GM23338 (cell line): ENCODE measurements around the gene CDKAL1. TPM values are rescaled to one million over a fixed set of nuclear protein-coding genes. Genes with fewer than 3 reads are reported as not detected.

Experiments used
- ATAC-seq: fragments of 200-7000 bp; cut with Tn5 transposase; 3 replicates; pipeline ENCODE4 v1.9.1; 2020
- DNase-seq: peaks from one replicate; pipeline ENCODE4 v3.0.0-alpha.2; 2015; ENCODE audit warnings: low spot score
- H2AFZ ChIP-seq: fragments of 200-600 bp; sonication (generic); 2 replicates; pipeline ENCODE4 v1.8.0; 2016; ENCODE audit warnings: antibody characterized with exemption, mild to moderate bottlenecking, moderate library complexity
- H3F3A ChIP-seq: fragments of 200-600 bp; sonication (generic); replicated peaks from 2 replicates; pipeline ENCODE4 v1.8.0; 2017; ENCODE audit warnings: antibody characterized with exemption, mixed run types, low read depth
- H3K27ac ChIP-seq: fragments of 200-600 bp; sonication (generic); 2 replicates; pipeline ENCODE4 v1.6.1; 2016; ENCODE audit warnings: low read depth
- H3K27me3 ChIP-seq: fragments of 200-600 bp; sonication (generic); 2 replicates; pipeline ENCODE4 v1.8.0; 2016; ENCODE audit warnings: mild to moderate bottlenecking, mixed run types, moderate library complexity; ENCODE audit not compliant: insufficient read depth
- H3K36me3 ChIP-seq: fragments of 200-600 bp; sonication (generic); 2 replicates; pipeline ENCODE4 v1.8.0; 2016; ENCODE audit warnings: mild to moderate bottlenecking; ENCODE audit not compliant: insufficient read depth
- H3K4me1 ChIP-seq: fragments of 200-600 bp; sonication (generic); 2 replicates; pipeline ENCODE4 v1.8.0; 2016; ENCODE audit warnings: mild to moderate bottlenecking, moderate library complexity; ENCODE audit not compliant: insufficient read depth
- H3K4me2 ChIP-seq: fragments of 200-600 bp; sonication (generic); 2 replicates; pipeline ENCODE4 v1.7.1; 2017; ENCODE audit warnings: mixed run types
- H3K4me3 ChIP-seq: fragments of 200-600 bp; sonication (generic); 2 replicates; pipeline ENCODE4 v1.6.1; 2016; ENCODE audit warnings: mixed run types
- H3K79me2 ChIP-seq: fragments of 200-600 bp; sonication (generic); replicated peaks from 2 replicates; pipeline ENCODE4 v1.8.0; 2017; ENCODE audit warnings: mild to moderate bottlenecking; ENCODE audit not compliant: insufficient read depth
- H3K9me2 ChIP-seq: fragments of 200-600 bp; sonication (generic); 2 replicates; pipeline ENCODE4 v1.8.0; 2017; ENCODE audit not compliant: insufficient read depth
- H4K20me1 ChIP-seq: fragments of 200-600 bp; sonication (generic); replicated peaks from 2 replicates; pipeline ENCODE4 v1.8.0; 2017; ENCODE audit warnings: mild to moderate bottlenecking; ENCODE audit not compliant: insufficient read depth
- H3K27ac Mint-ChIP-seq: 2 replicates; pipeline ENCODE4 v1.8.0; 2020; ENCODE audit warnings: inconsistent platforms, mild to moderate bottlenecking, moderate library complexity, mixed read lengths
- H3K27me3 Mint-ChIP-seq: 3 replicates; pipeline ENCODE4 v1.8.0; 2022; ENCODE audit warnings: low read depth, mild to moderate bottlenecking, moderate library complexity, mixed read lengths, inconsistent platforms; ENCODE audit not compliant: insufficient read depth, poor library complexity
- H3K36me3 Mint-ChIP-seq: 3 replicates; pipeline ENCODE4 v1.8.0; 2021; ENCODE audit warnings: low read depth, mild to moderate bottlenecking, inconsistent platforms, moderate library complexity, mixed read lengths
- H3K4me1 Mint-ChIP-seq: 3 replicates; pipeline ENCODE4 v1.8.0; 2020; ENCODE audit warnings: mild to moderate bottlenecking, inconsistent platforms, mixed read lengths
- H3K4me3 Mint-ChIP-seq: 3 replicates; pipeline ENCODE4 v1.8.0; 2021; ENCODE audit warnings: moderate library complexity, mild to moderate bottlenecking, inconsistent platforms, mixed read lengths
- H3K9me3 Mint-ChIP-seq: 3 replicates; pipeline ENCODE4 v1.8.0; 2020; ENCODE audit warnings: moderate library complexity, mild to moderate bottlenecking, inconsistent platforms, mixed read lengths
- CREB1 ChIP-seq: fragments of 250-450 bp; sonication (Bioruptor Pico); IDR thresholded peaks from 2 replicates; pipeline ENCODE4 v1.5.0; 2020; ENCODE audit warnings: low read depth, mild to moderate bottlenecking, moderate library complexity
- EZH2 ChIP-seq: fragments of 200-600 bp; sonication (generic); IDR thresholded peaks from one replicate; pipeline ENCODE4 v1.8.0; 2017; ENCODE audit warnings: antibody characterized with exemption, mild to moderate bottlenecking, low read depth; ENCODE audit not compliant: unreplicated experiment
- EZH2phosphoT487 ChIP-seq: fragments of 200-600 bp; sonication (generic); IDR thresholded peaks from one replicate; pipeline ENCODE4 v1.8.1; 2018; ENCODE audit warnings: antibody characterized with exemption; ENCODE audit not compliant: unreplicated experiment
- JUNB ChIP-seq: IDR thresholded peaks from one replicate; pipeline ENCODE4 v1.6.1; 2016; ENCODE audit warnings: antibody characterized with exemption; ENCODE audit not compliant: unreplicated experiment
- NANOG ChIP-seq: IDR thresholded peaks from 2 replicates; pipeline ENCODE4 v1.6.1; 2016; ENCODE audit warnings: antibody characterized with exemption, borderline replicate concordance
- POLR2AphosphoS5 ChIP-seq: IDR thresholded peaks from 2 replicates; pipeline ENCODE4 v1.6.1; 2016; ENCODE audit warnings: antibody characterized with exemption, low read depth
- STAT1 ChIP-seq: IDR thresholded peaks from one replicate; pipeline ENCODE4 v1.6.1; 2016; ENCODE audit warnings: antibody characterized with exemption; ENCODE audit not compliant: unreplicated experiment
- ZNF114 ChIP-seq: fragments of 250-450 bp; sonication (Bioruptor Pico); IDR thresholded peaks from 2 replicates; pipeline ENCODE4 v1.5.0; 2020; ENCODE audit warnings: mild to moderate bottlenecking, moderate library complexity
- ZNF331 ChIP-seq: fragments of 250-450 bp; sonication (Bioruptor Pico); IDR thresholded peaks from 2 replicates; pipeline ENCODE4 v1.5.0; 2020; ENCODE audit warnings: low read depth, mild to moderate bottlenecking, moderate library complexity
- polyA plus RNA-seq: library from polyadenylated mRNA; unstranded; fragments of >200 nt; fragmentation: Nextera tagmentation; extraction: Ambion mirVana; gene quantifications from 2 replicates; pipeline ENCODE4 v1.2.1, GENCODE V29; 2016
- total RNA-seq: library from RNA; depleted of rRNA; stranded (reverse); fragments of >200 nt; shearing (Covaris generic); gene quantifications from 2 replicates; pipeline ENCODE4 v1.2.3, GENCODE V29; 2014
- TF ChIP-seq, protein P1 (sequence below): IDR thresholded peaks from one replicate; pipeline ENCODE4 v1.6.1; 2018; ENCODE audit warnings: antibody characterized with exemption; ENCODE audit not compliant: unreplicated experiment
- TF ChIP-seq, protein P2 (sequence below): fragments of 250-450 bp; sonication (Bioruptor Pico); IDR thresholded peaks from 2 replicates; pipeline ENCODE4 v1.5.0; 2020; ENCODE audit warnings: mild to moderate bottlenecking, moderate library complexity
- TF ChIP-seq, protein P3 (sequence below): IDR thresholded peaks from 2 replicates; pipeline ENCODE4 v1.6.1; 2016; ENCODE audit warnings: antibody characterized with exemption
- TF ChIP-seq, protein P4 (sequence below), 2 experiments: fragments of 200-600 bp in 1 of 2; sonication (generic) in 1 of 2; conservative IDR thresholded peaks; 2 replicates each; pipeline versions ENCODE4 v1.5.1 to v1.6.1; 2016 to 2017; ENCODE audit warnings: antibody characterized with exemption in 2 of 2, low read depth in 2 of 2, mild to moderate bottlenecking in 2 of 2, moderate library complexity in 1 of 2

Gene CDKAL1
- total and polyA plus RNA-seq, 2 experiments from 2014 or later = 17.8 to 35.0 TPM

DNA sequence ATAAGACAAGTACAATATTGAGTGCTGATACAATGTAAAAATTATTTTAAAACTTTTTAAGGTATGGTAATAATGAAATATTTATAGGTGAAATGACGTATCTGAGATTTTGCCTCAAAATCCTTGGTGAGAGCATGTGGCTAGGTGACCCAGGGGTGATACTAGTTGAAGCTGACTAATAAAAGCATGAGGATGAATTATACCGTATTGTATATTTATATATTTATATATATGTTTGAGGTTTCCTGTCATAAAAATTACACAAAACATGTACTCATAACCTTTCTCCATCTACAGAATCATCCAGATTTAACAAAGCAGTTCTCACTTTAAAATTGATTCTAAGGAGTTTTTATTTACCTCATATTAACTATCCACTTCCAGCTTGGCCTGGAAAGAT, 358.1 kb downstream of the CDKAL1 start:
- Histone ChIP-seq H3K4me2 (no peak overlapping the region), H3K4me3 (no peak overlapping the region), H3K27ac (peak overlapping the region; percentile 45; the same call in 1 of the 2 replicates), H3F3A (no peaks in the 10 kb centered on the region), H3K79me2 (no peaks in the 10 kb centered on the region), H3K9me2 (no peaks in the 10 kb centered on the region), H3K27me3 (no peaks in the 10 kb centered on the region), H3K4me1 (no peaks in the 10 kb centered on the region), H4K20me1 (no peaks in the 10 kb centered on the region), H2AFZ (no peak overlapping the region), H3K36me3 (no peaks in the 10 kb centered on the region)
- no peak overlapping the region for H3K4me3 Mint-ChIP-seq
- no peak overlapping the region for H3K27ac Mint-ChIP-seq
- H3K4me1 Mint-ChIP-seq = peaks cover 8% of the 10 kb centered on the region
- H3K36me3 Mint-ChIP-seq = peaks cover 17% of the 10 kb centered on the region
- no peaks in the 10 kb centered on the region for H3K27me3 Mint-ChIP-seq
- H3K9me3 Mint-ChIP-seq = peaks cover 16% of the 10 kb centered on the region
- no peak for ATAC-seq
- DNase-seq = no peak
- TF ChIP-seq, protein P1, sequence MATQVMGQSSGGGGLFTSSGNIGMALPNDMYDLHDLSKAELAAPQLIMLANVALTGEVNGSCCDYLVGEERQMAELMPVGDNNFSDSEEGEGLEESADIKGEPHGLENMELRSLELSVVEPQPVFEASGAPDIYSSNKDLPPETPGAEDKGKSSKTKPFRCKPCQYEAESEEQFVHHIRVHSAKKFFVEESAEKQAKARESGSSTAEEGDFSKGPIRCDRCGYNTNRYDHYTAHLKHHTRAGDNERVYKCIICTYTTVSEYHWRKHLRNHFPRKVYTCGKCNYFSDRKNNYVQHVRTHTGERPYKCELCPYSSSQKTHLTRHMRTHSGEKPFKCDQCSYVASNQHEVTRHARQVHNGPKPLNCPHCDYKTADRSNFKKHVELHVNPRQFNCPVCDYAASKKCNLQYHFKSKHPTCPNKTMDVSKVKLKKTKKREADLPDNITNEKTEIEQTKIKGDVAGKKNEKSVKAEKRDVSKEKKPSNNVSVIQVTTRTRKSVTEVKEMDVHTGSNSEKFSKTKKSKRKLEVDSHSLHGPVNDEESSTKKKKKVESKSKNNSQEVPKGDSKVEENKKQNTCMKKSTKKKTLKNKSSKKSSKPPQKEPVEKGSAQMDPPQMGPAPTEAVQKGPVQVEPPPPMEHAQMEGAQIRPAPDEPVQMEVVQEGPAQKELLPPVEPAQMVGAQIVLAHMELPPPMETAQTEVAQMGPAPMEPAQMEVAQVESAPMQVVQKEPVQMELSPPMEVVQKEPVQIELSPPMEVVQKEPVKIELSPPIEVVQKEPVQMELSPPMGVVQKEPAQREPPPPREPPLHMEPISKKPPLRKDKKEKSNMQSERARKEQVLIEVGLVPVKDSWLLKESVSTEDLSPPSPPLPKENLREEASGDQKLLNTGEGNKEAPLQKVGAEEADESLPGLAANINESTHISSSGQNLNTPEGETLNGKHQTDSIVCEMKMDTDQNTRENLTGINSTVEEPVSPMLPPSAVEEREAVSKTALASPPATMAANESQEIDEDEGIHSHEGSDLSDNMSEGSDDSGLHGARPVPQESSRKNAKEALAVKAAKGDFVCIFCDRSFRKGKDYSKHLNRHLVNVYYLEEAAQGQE = no peak
- TF ChIP-seq, protein P2, sequence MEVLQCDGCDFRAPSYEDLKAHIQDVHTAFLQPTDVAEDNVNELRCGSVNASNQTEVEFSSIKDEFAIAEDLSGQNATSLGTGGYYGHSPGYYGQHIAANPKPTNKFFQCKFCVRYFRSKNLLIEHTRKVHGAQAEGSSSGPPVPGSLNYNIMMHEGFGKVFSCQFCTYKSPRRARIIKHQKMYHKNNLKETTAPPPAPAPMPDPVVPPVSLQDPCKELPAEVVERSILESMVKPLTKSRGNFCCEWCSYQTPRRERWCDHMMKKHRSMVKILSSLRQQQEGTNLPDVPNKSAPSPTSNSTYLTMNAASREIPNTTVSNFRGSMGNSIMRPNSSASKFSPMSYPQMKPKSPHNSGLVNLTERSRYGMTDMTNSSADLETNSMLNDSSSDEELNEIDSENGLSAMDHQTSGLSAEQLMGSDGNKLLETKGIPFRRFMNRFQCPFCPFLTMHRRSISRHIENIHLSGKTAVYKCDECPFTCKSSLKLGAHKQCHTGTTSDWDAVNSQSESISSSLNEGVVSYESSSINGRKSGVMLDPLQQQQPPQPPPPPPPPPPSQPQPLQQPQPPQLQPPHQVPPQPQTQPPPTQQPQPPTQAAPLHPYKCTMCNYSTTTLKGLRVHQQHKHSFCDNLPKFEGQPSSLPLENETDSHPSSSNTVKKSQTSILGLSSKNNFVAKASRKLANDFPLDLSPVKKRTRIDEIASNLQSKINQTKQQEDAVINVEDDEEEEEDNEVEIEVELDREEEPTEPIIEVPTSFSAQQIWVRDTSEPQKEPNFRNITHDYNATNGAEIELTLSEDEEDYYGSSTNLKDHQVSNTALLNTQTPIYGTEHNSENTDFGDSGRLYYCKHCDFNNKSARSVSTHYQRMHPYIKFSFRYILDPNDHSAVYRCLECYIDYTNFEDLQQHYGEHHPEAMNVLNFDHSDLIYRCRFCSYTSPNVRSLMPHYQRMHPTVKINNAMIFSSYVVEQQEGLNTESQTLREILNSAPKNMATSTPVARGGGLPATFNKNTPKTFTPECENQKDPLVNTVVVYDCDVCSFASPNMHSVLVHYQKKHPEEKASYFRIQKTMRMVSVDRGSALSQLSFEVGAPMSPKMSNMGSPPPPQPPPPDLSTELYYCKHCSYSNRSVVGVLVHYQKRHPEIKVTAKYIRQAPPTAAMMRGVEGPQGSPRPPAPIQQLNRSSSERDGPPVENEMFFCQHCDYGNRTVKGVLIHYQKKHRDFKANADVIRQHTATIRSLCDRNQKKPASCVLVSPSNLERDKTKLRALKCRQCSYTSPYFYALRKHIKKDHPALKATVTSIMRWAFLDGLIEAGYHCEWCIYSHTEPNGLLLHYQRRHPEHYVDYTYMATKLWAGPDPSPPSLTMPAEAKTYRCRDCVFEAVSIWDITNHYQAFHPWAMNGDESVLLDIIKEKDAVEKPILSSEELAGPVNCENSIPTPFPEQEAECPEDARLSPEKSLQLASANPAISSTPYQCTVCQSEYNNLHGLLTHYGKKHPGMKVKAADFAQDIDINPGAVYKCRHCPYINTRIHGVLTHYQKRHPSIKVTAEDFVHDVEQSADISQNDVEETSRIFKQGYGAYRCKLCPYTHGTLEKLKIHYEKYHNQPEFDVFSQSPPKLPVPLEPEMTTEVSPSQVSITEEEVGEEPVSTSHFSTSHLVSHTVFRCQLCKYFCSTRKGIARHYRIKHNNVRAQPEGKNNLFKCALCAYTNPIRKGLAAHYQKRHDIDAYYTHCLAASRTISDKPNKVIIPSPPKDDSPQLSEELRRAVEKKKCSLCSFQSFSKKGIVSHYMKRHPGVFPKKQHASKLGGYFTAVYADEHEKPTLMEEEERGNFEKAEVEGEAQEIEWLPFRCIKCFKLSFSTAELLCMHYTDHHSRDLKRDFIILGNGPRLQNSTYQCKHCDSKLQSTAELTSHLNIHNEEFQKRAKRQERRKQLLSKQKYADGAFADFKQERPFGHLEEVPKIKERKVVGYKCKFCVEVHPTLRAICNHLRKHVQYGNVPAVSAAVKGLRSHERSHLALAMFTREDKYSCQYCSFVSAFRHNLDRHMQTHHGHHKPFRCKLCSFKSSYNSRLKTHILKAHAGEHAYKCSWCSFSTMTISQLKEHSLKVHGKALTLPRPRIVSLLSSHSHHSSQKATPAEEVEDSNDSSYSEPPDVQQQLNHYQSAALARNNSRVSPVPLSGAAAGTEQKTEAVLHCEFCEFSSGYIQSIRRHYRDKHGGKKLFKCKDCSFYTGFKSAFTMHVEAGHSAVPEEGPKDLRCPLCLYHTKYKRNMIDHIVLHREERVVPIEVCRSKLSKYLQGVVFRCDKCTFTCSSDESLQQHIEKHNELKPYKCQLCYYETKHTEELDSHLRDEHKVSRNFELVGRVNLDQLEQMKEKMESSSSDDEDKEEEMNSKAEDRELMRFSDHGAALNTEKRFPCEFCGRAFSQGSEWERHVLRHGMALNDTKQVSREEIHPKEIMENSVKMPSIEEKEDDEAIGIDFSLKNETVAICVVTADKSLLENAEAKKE = no peak
- TF ChIP-seq JUNB = no peak
- TF ChIP-seq, protein P3, sequence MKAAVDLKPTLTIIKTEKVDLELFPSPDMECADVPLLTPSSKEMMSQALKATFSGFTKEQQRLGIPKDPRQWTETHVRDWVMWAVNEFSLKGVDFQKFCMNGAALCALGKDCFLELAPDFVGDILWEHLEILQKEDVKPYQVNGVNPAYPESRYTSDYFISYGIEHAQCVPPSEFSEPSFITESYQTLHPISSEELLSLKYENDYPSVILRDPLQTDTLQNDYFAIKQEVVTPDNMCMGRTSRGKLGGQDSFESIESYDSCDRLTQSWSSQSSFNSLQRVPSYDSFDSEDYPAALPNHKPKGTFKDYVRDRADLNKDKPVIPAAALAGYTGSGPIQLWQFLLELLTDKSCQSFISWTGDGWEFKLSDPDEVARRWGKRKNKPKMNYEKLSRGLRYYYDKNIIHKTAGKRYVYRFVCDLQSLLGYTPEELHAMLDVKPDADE = no peak
- no peak for TF ChIP-seq ZNF331
- TF ChIP-seq STAT1 = no peak
- TF ChIP-seq NANOG = no peak
- no peak for TF ChIP-seq ZNF114 (CRISPR knock-in tag)
- no peak for TF ChIP-seq EZH2phosphoT487
- no peak for TF ChIP-seq CREB1
- TF ChIP-seq POLR2AphosphoS5 = no peak
- no peak for TF ChIP-seq EZH2
- TF ChIP-seq, protein P4, sequence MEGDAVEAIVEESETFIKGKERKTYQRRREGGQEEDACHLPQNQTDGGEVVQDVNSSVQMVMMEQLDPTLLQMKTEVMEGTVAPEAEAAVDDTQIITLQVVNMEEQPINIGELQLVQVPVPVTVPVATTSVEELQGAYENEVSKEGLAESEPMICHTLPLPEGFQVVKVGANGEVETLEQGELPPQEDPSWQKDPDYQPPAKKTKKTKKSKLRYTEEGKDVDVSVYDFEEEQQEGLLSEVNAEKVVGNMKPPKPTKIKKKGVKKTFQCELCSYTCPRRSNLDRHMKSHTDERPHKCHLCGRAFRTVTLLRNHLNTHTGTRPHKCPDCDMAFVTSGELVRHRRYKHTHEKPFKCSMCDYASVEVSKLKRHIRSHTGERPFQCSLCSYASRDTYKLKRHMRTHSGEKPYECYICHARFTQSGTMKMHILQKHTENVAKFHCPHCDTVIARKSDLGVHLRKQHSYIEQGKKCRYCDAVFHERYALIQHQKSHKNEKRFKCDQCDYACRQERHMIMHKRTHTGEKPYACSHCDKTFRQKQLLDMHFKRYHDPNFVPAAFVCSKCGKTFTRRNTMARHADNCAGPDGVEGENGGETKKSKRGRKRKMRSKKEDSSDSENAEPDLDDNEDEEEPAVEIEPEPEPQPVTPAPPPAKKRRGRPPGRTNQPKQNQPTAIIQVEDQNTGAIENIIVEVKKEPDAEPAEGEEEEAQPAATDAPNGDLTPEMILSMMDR (conservative IDR thresholded peaks at IDR 0.05; ENCODE audit: low read depth in 2 of 2) = no peak
